Colonic mucosa (tissue), 4 donors: ENCODE data around the gene NPHS2. TPM values are rescaled to one million over a fixed set of nuclear protein-coding genes. Genes with fewer than 3 reads are reported as not detected.

Experiments used
- DNase-seq: peaks from one replicate; pipeline ENCODE4 v3.0.0-alpha.2; 2020
- H3K27ac ChIP-seq: fragments of 200-600 bp; one replicate; pipeline ENCODE4 v1.8.0; 2021
- H3K27me3 ChIP-seq: fragments of 200-600 bp; one replicate; pipeline ENCODE4 v1.8.0; 2021
- H3K36me3 ChIP-seq: fragments of 200-600 bp; one replicate; pipeline ENCODE4 v1.8.0; 2021
- H3K4me1 ChIP-seq: fragments of 200-600 bp; one replicate; pipeline ENCODE4 v1.8.0; 2021; ENCODE audit warnings: mild to moderate bottlenecking
- H3K4me3 ChIP-seq: fragments of 200-600 bp; one replicate; pipeline ENCODE4 v1.8.0; 2021
- H3K9ac ChIP-seq, 2 donors: one replicate each; pipeline ENCODE4 v1.7.0; 2013; ENCODE audit warnings: control low read depth in 2 of 2, low read depth in 2 of 2, low read length in 2 of 2
- H3K9me3 ChIP-seq: fragments of 200-600 bp; one replicate; pipeline ENCODE4 v1.8.0; 2021
- intact Hi-C: fragments of 100-400 bp; cut with DNase I; formaldehyde crosslinking; loops from one replicate; pipeline ENCODE4 v1.14.1; 2022
- total RNA-seq, 2 donors: library from RNA; stranded (reverse); fragmentation: NEBNext Ultra II Directional in 1 of 2; extraction: Animal tissue kit (Norgen Biotek cat#: 25700) in 1 of 2; gene quantifications; one replicate each; pipeline ENCODE4 v1.2.1, GENCODE V29; 2021
- TF ChIP-seq, protein P1 (sequence below): fragments of 200-600 bp; IDR thresholded peaks from one replicate; pipeline ENCODE4 v1.8.0; 2022; ENCODE audit warnings: antibody characterized with exemption, mild to moderate bottlenecking
- donor health status: healthy.
- donor health status: DM: no; HTN: no; CAD: no.
- donor health status: DM: no; HTN: no; CAD: no.

The NPHS2 gene
- total RNA-seq, 2 donors from 2014 or later, result not detected

DNA sequence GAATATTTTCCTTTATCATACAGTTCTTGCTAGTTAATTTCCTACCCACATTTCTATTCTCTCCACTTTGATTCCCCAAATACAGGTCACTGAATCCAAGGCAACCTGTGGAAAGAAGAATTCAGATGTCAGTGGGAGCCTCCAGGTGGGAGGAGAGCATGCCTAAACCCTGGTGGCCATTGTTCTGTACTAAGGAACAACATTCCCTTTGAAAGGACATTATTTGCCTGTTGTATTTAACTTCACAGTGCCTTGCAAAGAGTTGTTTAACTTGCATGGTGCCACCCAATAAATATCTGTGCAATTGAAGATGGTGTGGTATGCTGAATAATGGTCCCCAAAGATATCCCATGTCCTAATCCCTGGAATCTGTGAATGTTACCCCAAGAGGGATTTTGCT is 21.3 kb downstream of the NPHS2 start:
- TF ChIP-seq, protein P1, sequence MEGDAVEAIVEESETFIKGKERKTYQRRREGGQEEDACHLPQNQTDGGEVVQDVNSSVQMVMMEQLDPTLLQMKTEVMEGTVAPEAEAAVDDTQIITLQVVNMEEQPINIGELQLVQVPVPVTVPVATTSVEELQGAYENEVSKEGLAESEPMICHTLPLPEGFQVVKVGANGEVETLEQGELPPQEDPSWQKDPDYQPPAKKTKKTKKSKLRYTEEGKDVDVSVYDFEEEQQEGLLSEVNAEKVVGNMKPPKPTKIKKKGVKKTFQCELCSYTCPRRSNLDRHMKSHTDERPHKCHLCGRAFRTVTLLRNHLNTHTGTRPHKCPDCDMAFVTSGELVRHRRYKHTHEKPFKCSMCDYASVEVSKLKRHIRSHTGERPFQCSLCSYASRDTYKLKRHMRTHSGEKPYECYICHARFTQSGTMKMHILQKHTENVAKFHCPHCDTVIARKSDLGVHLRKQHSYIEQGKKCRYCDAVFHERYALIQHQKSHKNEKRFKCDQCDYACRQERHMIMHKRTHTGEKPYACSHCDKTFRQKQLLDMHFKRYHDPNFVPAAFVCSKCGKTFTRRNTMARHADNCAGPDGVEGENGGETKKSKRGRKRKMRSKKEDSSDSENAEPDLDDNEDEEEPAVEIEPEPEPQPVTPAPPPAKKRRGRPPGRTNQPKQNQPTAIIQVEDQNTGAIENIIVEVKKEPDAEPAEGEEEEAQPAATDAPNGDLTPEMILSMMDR, result no peak
- no peaks in the 10 kb centered on the region for H3K4me1 ChIP-seq
- H3K9ac ChIP-seq, result no peak overlapping the region
- H3K27ac ChIP-seq, result no peak overlapping the region
- no peaks in the 10 kb centered on the region for H3K36me3 ChIP-seq
- intact Hi-C loops, result no loop called here
- H3K4me3 ChIP-seq, result no peak overlapping the region
- no peak for DNase-seq
- H3K27me3 ChIP-seq, result no peaks in the 10 kb centered on the region
- H3K9me3 ChIP-seq, result no peaks in the 10 kb centered on the region

DNA sequence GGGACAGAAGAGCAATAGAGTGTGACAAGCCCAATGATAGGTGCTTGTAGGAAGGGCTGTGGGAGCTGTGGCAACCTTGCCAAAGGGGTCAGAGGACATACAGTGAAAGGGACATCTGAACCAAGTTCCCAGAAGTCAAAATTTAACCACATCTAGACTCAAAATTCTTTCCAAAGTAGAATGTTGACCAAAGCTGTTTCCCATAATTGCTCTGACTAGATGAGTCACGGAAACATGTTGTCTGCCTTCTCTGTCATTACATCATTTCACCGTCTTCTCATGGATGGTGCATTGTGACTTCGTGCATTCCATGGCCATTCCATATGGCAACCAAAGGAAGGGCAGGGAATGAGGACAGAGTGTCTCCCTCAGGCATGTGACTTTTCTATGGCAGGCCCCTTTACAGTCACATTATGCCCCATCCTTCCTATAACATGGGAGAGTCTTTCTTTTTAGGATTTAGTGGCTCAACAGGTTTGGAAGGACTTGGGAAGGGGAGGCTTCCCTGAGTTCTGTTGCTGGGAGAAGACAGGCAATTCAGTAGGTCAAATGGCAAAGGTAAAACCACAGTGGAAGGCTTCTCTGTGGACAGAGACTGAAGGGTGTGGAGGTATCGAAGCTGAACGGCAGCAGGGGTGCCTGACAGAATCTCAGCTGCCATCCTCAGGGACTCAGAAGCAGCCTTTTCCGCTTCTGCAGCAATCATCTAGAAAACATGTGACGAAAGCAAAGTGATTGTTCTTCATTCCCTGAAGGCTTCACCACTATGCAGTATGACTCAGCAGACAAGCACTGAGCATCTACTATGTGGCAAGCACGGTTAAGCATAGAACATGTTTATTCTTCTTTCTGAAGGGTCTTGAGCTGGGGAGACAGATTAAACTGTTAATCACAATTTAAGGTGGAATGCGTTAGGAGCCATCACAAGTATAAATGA is 24.7 kb downstream of the NPHS2 start:
- intact Hi-C loops, result no loop called here
- no peaks in the 10 kb centered on the region for H3K36me3 ChIP-seq
- TF ChIP-seq, protein P1, result no peak
- H3K27me3 ChIP-seq, result no peaks in the 10 kb centered on the region
- H3K9ac ChIP-seq, result no peak overlapping the region
- no peaks in the 10 kb centered on the region for H3K4me1 ChIP-seq
- no peak for DNase-seq
- H3K4me3 ChIP-seq, result no peak overlapping the region
- no peak overlapping the region for H3K27ac ChIP-seq
- H3K9me3 ChIP-seq, result no peaks in the 10 kb centered on the region

DNA sequence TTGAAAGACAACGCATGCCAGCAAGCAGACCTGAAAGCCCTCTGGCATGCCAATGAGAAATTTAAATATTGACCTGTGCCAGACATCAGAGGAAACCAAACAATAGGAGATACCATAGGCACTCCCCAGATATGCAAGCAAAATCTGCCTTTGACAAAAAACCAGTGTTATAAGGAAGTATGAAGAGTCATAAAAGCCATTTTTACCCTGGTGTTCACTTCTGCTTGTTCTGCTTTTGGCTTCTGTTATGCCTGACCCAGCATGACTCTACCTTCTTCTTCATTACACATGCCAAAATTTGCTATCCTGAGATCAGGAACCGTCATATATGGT is 26.4 kb downstream of the NPHS2 start:
- Histone ChIP-seq H3K9me3 (no peaks in the 10 kb centered on the region), H3K36me3 (no peaks in the 10 kb centered on the region), H3K27ac (no peak overlapping the region), H3K27me3 (no peaks in the 10 kb centered on the region), H3K4me3 (no peak overlapping the region), H3K9ac (no peak overlapping the region), H3K4me1 (no peaks in the 10 kb centered on the region)
- TF ChIP-seq, protein P1, result no peak
- intact Hi-C loops, result no loop called here
- DNase-seq, result no peak

DNA sequence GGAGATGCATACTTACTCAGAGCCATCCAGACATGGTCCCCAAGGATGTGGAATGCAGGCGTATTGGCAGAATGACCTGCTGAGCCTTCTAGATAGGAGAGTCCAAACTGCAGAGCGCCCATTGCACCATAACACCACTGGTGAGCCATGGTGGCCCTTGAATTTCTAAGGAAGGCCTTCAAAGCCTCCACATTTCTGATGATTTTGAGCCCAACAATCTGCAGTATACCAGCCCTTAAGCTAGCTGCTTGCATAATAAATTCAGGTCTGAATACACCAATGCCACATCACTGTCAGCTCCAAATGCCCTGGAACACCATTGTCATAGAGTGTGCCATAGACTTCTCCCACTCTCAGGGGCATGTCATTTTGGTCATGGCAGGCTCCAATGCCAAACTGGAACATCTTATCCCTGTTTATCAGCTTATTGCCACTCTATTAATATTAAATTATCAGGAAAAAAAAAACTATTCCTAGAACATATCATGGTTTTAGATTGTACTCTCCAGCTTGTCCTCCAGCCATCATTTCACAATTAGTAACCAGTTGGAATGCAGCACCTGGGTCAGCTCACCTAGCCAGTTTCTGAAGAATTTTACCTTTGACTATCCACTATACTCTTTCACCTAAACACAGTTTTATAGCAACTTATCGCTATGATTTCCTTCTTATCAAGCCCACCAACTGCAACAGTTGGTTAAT is 26.9 kb downstream of the NPHS2 start:
- H3K36me3 ChIP-seq, result no peaks in the 10 kb centered on the region
- no peak overlapping the region for H3K9ac ChIP-seq
- no peaks in the 10 kb centered on the region for H3K4me1 ChIP-seq
- H3K9me3 ChIP-seq, result no peaks in the 10 kb centered on the region
- H3K27me3 ChIP-seq, result no peaks in the 10 kb centered on the region
- no peak overlapping the region for H3K27ac ChIP-seq
- no peak for DNase-seq
- intact Hi-C loops, result no loop called here
- H3K4me3 ChIP-seq, result no peak overlapping the region
- TF ChIP-seq, protein P1, result no peak

DNA sequence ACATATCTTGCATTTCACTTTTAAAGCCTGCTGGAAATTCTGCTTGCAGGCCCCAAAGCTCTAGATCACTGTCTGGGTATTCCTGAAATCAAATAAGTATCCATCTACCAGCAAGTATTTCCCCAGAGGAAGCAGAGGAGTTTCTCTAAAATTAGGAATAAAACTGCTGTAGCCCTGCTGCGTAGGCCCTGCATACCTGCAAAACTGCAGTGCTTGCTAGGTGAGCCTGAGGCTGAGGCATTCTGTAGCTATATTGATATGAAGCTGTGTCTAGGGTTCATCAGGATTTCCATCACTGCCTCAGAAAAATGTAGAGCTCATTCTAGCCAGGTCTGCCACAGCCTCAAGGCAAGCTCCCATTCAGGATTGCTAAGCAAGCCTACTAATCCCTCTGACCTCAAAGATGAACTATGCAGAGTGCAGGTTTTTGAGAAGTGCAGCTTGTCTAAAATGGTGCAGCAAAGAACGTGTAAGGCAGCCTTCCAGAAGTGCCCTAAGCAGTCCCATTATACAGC is 28.7 kb downstream of the NPHS2 start:
- no peaks in the 10 kb centered on the region for H3K27me3 ChIP-seq
- H3K9ac ChIP-seq, result no peak overlapping the region
- TF ChIP-seq, protein P1, result no peak
- H3K36me3 ChIP-seq, result no peaks in the 10 kb centered on the region
- intact Hi-C loops, result no loop called here
- no peak for DNase-seq
- H3K4me3 ChIP-seq, result no peak overlapping the region
- H3K4me1 ChIP-seq, result no peaks in the 10 kb centered on the region
- no peak overlapping the region for H3K27ac ChIP-seq
- H3K9me3 ChIP-seq, result no peaks in the 10 kb centered on the region
